ENCODE measurements around the gene LAMC1.

- TF ChIP-seq EZH2phosphoT487 (IDR thresholded peaks at IDR 0.05; ENCODE audit: insufficient read depth, low read depth) (no peak), EZH2 (IDR thresholded peaks at IDR 0.05; ENCODE audit: insufficient read depth, poor library complexity, severe bottlenecking) (no peak)
Measured at GRCh38 chr1:183012301-183012994, 10.8 kb upstream of the LAMC1 start.
